H9 (cell line): ENCODE data around the gene FBXO24. TPM values are rescaled to one million over a fixed set of nuclear protein-coding genes. Genes with fewer than 3 reads are reported as not detected.
A peak's percentile ranks its signal among the peaks of the same experiment; 100 is the strongest.

Source experiments
- DNase-seq: peaks from one replicate; pipeline ENCODE4 v3.0.0-alpha.2; 2017
- H2AFZ ChIP-seq: one replicate; pipeline ENCODE4 v1.6.1; 2013; ENCODE audit warnings: mild to moderate bottlenecking, low read length, control low read depth, moderate library complexity
- H2AK5ac ChIP-seq: 2 replicates; pipeline ENCODE4 v1.6.1; 2013; ENCODE audit warnings: low read length, control low read depth, mixed read lengths; ENCODE audit not compliant: insufficient read length
- H2BK120ac ChIP-seq: one replicate; pipeline ENCODE4 v1.6.1; 2013; ENCODE audit warnings: low read depth, mild to moderate bottlenecking, low read length, control low read depth, inconsistent platforms; ENCODE audit not compliant: poor library complexity, severe bottlenecking
- H2BK12ac ChIP-seq: 2 replicates; pipeline ENCODE4 v1.6.1; 2013; ENCODE audit warnings: low read length, control low read depth, mixed read lengths, low read depth; ENCODE audit not compliant: insufficient read length
- H2BK15ac ChIP-seq: 2 replicates; pipeline ENCODE4 v1.6.1; 2013; ENCODE audit warnings: low read depth, low read length, control low read depth
- H2BK20ac ChIP-seq: one replicate; pipeline ENCODE4 v1.6.1; 2013; ENCODE audit warnings: low read depth, mild to moderate bottlenecking, low read length, control low read depth, inconsistent platforms; ENCODE audit not compliant: poor library complexity, severe bottlenecking
- H2BK5ac ChIP-seq: 2 replicates; pipeline ENCODE4 v1.6.1; 2013; ENCODE audit warnings: low read length, control low read depth, mixed read lengths; ENCODE audit not compliant: insufficient read length
- H3K14ac ChIP-seq: 2 replicates; pipeline ENCODE4 v1.6.1; 2013; ENCODE audit warnings: low read length, control low read depth; ENCODE audit not compliant: insufficient read depth
- H3K18ac ChIP-seq: 2 replicates; pipeline ENCODE4 v1.6.1; 2013; ENCODE audit warnings: low read depth, mild to moderate bottlenecking, mixed read lengths, low read length, control low read depth; ENCODE audit not compliant: insufficient read length
- H3K23ac ChIP-seq: 2 replicates; pipeline ENCODE4 v1.6.1; 2013; ENCODE audit warnings: low read length, control low read depth, mixed read lengths, low read depth; ENCODE audit not compliant: insufficient read length
- H3K23me2 ChIP-seq: 2 replicates; pipeline ENCODE4 v1.6.1; 2013; ENCODE audit warnings: low read depth, mild to moderate bottlenecking, mixed read lengths, low read length, control low read depth; ENCODE audit not compliant: insufficient read length, poor library complexity, severe bottlenecking
- H3K27ac ChIP-seq: 2 replicates; pipeline ENCODE4 v1.5.1; 2013; ENCODE audit warnings: low read length, control low read depth, mixed read lengths, low read depth; ENCODE audit not compliant: insufficient read length
- H3K27me3 ChIP-seq: 2 replicates; pipeline ENCODE4 v1.6.1; 2013; ENCODE audit warnings: low read length, control low read depth, inconsistent platforms; ENCODE audit not compliant: insufficient read depth
- H3K4ac ChIP-seq: 2 replicates; pipeline ENCODE4 v1.6.1; 2013; ENCODE audit warnings: low read depth, mild to moderate bottlenecking, control low read depth, inconsistent platforms, low read length, moderate library complexity
- H3K4me1 ChIP-seq: 2 replicates; pipeline ENCODE4 v1.6.1; 2013; ENCODE audit warnings: low read length, control low read depth, inconsistent platforms; ENCODE audit not compliant: insufficient read depth
- H3K4me2 ChIP-seq: 2 replicates; pipeline ENCODE4 v1.6.1; 2013; ENCODE audit warnings: low read length, control low read depth, mixed read lengths; ENCODE audit not compliant: insufficient read length, insufficient read depth
- H3K56ac ChIP-seq: 2 replicates; pipeline ENCODE4 v1.6.1; 2013; ENCODE audit warnings: low read depth, mild to moderate bottlenecking, mixed read lengths, low read length, control low read depth; ENCODE audit not compliant: insufficient read length
- H3K79me1 ChIP-seq: 2 replicates; pipeline ENCODE4 v1.6.1; 2013; ENCODE audit warnings: low read depth, mild to moderate bottlenecking, moderate library complexity, low read length, control low read depth, inconsistent platforms; ENCODE audit not compliant: insufficient read depth, poor library complexity, severe bottlenecking
- H3K79me2 ChIP-seq: 2 replicates; pipeline ENCODE4 v1.6.1; 2013; ENCODE audit warnings: low read length, control low read depth, inconsistent platforms; ENCODE audit not compliant: insufficient read depth
- H3K9ac ChIP-seq: 2 replicates; pipeline ENCODE4 v1.6.1; 2013; ENCODE audit warnings: low read length, control low read depth, mixed read lengths; ENCODE audit not compliant: insufficient read length; ENCODE audit errors: extremely low read depth
- H3K9me3 ChIP-seq: one replicate; pipeline ENCODE4 v1.6.1; 2013; ENCODE audit warnings: low read depth, low read length, inconsistent platforms; ENCODE audit not compliant: control insufficient read depth
- H3T11ph ChIP-seq: one replicate; pipeline ENCODE4 v1.6.1; 2013; ENCODE audit warnings: mild to moderate bottlenecking, low read length, control low read depth, inconsistent platforms
- H4K20me1 ChIP-seq: one replicate; pipeline ENCODE4 v1.6.1; 2013; ENCODE audit not compliant: control insufficient read depth, insufficient read length, insufficient read depth
- H4K5ac ChIP-seq: 2 replicates; pipeline ENCODE4 v1.6.1; 2013; ENCODE audit warnings: low read depth, mild to moderate bottlenecking, mixed read lengths, low read length, control low read depth; ENCODE audit not compliant: insufficient read length
- H4K8ac ChIP-seq: replicated peaks from 2 replicates; pipeline ENCODE4 v1.6.1; 2013; ENCODE audit warnings: low read length, control low read depth, mixed read lengths, low read depth; ENCODE audit not compliant: insufficient read length
- H4K91ac ChIP-seq: 2 replicates; pipeline ENCODE4 v1.6.1; 2013; ENCODE audit warnings: low read depth, mild to moderate bottlenecking, moderate library complexity, mixed read lengths, low read length, control low read depth; ENCODE audit not compliant: insufficient read length
- H3K27ac Mint-ChIP-seq, 3 experiments: 2 replicates in 2 of 3; 3 replicates in 1 of 3; pipeline ENCODE4 v1.8.0; 2020 to 2021; ENCODE audit warnings: mixed read lengths in 3 of 3, mild to moderate bottlenecking in 1 of 3, moderate library complexity in 1 of 3
- H3K27me3 Mint-ChIP-seq: 2 replicates; pipeline ENCODE4 v1.8.0; 2021; ENCODE audit warnings: low read depth, mild to moderate bottlenecking, moderate library complexity, mixed read lengths
- H3K36me3 Mint-ChIP-seq, 3 experiments: 2 replicates in 2 of 3; 3 replicates in 1 of 3; pipeline ENCODE4 v1.8.0; 2020 to 2021; ENCODE audit warnings: low read depth in 3 of 3, mixed read lengths in 3 of 3; ENCODE audit not compliant: insufficient read depth in 1 of 3
- H3K4me1 Mint-ChIP-seq, 2 experiments: 2 replicates each; pipeline ENCODE4 v1.8.0; 2020; ENCODE audit warnings: mixed read lengths in 2 of 2
- H3K4me3 Mint-ChIP-seq, 2 experiments: 2 replicates in 1 of 2; 3 replicates in 1 of 2; pipeline ENCODE4 v1.8.0; 2020 to 2021; ENCODE audit warnings: mild to moderate bottlenecking in 2 of 2, mixed read lengths in 2 of 2, moderate library complexity in 1 of 2
- H3K9me3 Mint-ChIP-seq, 2 experiments: 2 replicates in 1 of 2; 3 replicates in 1 of 2; pipeline ENCODE4 v1.8.0; 2020; ENCODE audit warnings: mild to moderate bottlenecking in 2 of 2, mixed read lengths in 2 of 2, moderate library complexity in 1 of 2
- CTCF ChIP-seq: fragments of 200-600 bp; sonication (generic); conservative IDR thresholded peaks from 3 replicates; pipeline ENCODE4 v1.8.0; 2021; ENCODE audit warnings: antibody characterized with exemption, mild to moderate bottlenecking
- WGBS: extraction: QIAGEN DNeasy Blood & Tissue Kit; methylation state at CpG from one replicate; pipeline ENCODE4 v1.1.7; 2013; ENCODE audit warnings: missing lambda C conversion rate, low lambda C conversion rate, mixed read lengths; ENCODE audit not compliant: insufficient read length; ENCODE audit errors: extremely low coverage; 5-methylcytosine and 5-hydroxymethylcytosine counted together
- total RNA-seq: library from RNA; stranded (reverse); gene quantifications from 2 replicates; pipeline ENCODE4 v1.2.1, GENCODE V29; 2021

Gene FBXO24
- total RNA-seq, 1 experiment from 2014 or later: 0.85 TPM

GRCh38 chr7:100612730-100613390, 26.7 kb downstream of the FBXO24 start:
- no peak overlapping the region for H4K91ac ChIP-seq
- H2AFZ ChIP-seq: no peak overlapping the region
- no peaks in the 10 kb centered on the region for H3K27me3 ChIP-seq
- no peak overlapping the region for H2BK15ac ChIP-seq
- peak; percentile 62 for DNase-seq
- no peak overlapping the region for H3K9ac ChIP-seq
- no peak overlapping the region for H3K27ac ChIP-seq
- WGBS: no CpG with 5 or more reads among the region's 29 CpGs
- peaks cover 2% of the 10 kb centered on the region for H3K23me2 ChIP-seq
- no peaks in the 10 kb centered on the region for H4K20me1 ChIP-seq
- no peak overlapping the region for H2BK20ac ChIP-seq
- no peaks in the 10 kb centered on the region for H3K4me1 ChIP-seq
- H3K36me3 Mint-ChIP-seq: peaks cover 0 to 8% (median 4%) of the 10 kb centered on the region in 3 experiments; a peak in 6 of 7 replicates
- H4K5ac ChIP-seq: no peak overlapping the region
- no peak overlapping the region for H4K8ac ChIP-seq
- H2BK12ac ChIP-seq: no peak overlapping the region
- H3K4ac ChIP-seq: no peak overlapping the region
- TF ChIP-seq CTCF: peak; percentile 56
- no peak overlapping the region for H2BK5ac ChIP-seq
- no peaks in the 10 kb centered on the region for H3K79me1 ChIP-seq
- H3K9me3 ChIP-seq: no peaks in the 10 kb centered on the region
- H3K4me2 ChIP-seq: peak overlapping the region; percentile 61
- no peak overlapping the region for H3K18ac ChIP-seq
- H3K4me3 Mint-ChIP-seq: peak overlapping the region; percentile 93 to 97
- peaks cover 7 to 9% of the 10 kb centered on the region in 2 experiments for H3K4me1 Mint-ChIP-seq
- H2BK120ac ChIP-seq: no peak overlapping the region
- no peak overlapping the region for H2AK5ac ChIP-seq
- no peak overlapping the region for H3T11ph ChIP-seq
- no peak overlapping the region for H3K27ac Mint-ChIP-seq
- no peak overlapping the region for H3K23ac ChIP-seq
- no peaks in the 10 kb centered on the region for H3K79me2 ChIP-seq
- no peaks in the 10 kb centered on the region; the same call in 1 of the 2 replicates for H3K27me3 Mint-ChIP-seq
- H3K9me3 Mint-ChIP-seq: no peaks in the 10 kb centered on the region; a peak in 1 of 5 replicates
- no peak overlapping the region for H3K56ac ChIP-seq
- H3K14ac ChIP-seq: peak overlapping the region; percentile 34; the same call in 1 of the 2 replicates
